A549 (cell line): Measurements from ENCODE around the gene RPP25L. TPM values are rescaled to one million over a fixed set of nuclear protein-coding genes. Genes with fewer than 3 reads are reported as not detected.

Experiments
- ATAC-seq, 2 experiments: fragments of 200-7000 bp in 1 of 2; fragments of >200 bp in 1 of 2; cut with Nextera tagmentation in 1 of 2; cut with Tn5 transposase in 1 of 2; 3 replicates each; pipeline versions ENCODE4 v1.8.0 to v1.9.1; 2018 to 2020; ENCODE audit warnings: mild to moderate bottlenecking in 1 of 2, moderate library complexity in 1 of 2
- CTCF ChIA-PET: fragments of 300-600 bp; sonication (Branson Sonifier 250); formaldehyde crosslinking; extraction: SDS; loops from one replicate; lab custom pipeline; 2021; ENCODE audit warnings: antibody characterized with exemption, inconsistent platforms; lab: Yijun Ruan, JAX
- POLR2A ChIA-PET: fragments of 350-600 bp; formaldehyde crosslinking; extraction: SDS; loops from one replicate; lab custom pipeline; 2021; ENCODE audit warnings: antibody characterized with exemption, inconsistent platforms; lab: Yijun Ruan, JAX
- DNase-seq, 2 experiments: peaks; one replicate each; pipeline versions ENCODE4 v3.0.0 to v3.0.0-alpha.2; 2011 to 2016; ENCODE audit warnings: low read depth in 1 of 2, low spot score in 1 of 2
- FAIRE-seq: peaks from 2 replicates; lab custom pipeline; 2011; peaks lifted over from hg19 to GRCh38; lab: Jason Lieb, UNC
- H3K27ac ChIP-seq, 2 experiments: fragments of >200 bp; sonication (Bioruptor Twin); formaldehyde crosslinking; 3 replicates each; pipeline ENCODE4 v1.5.1; 2016 to 2017
- H3K4me1 ChIP-seq: fragments of >200 bp; sonication (Bioruptor Twin); formaldehyde crosslinking; 3 replicates; pipeline ENCODE4 v1.6.1; 2016
- H3K4me2 ChIP-seq: fragments of >200 bp; sonication (Bioruptor Twin); formaldehyde crosslinking; 3 replicates; pipeline ENCODE4 v1.6.1; 2016
- H3K4me3 ChIP-seq: fragments of >200 bp; sonication (Bioruptor Twin); formaldehyde crosslinking; 3 replicates; pipeline ENCODE4 v1.5.1; 2016
- H3K9me3 ChIP-seq: fragments of >200 bp; sonication (Bioruptor Twin); formaldehyde crosslinking; 3 replicates; pipeline ENCODE4 v1.6.1; 2016
- ATOH8 ChIP-seq: fragments of 250-450 bp; sonication (Bioruptor Pico); IDR thresholded peaks from 2 replicates; pipeline ENCODE4 v1.5.0; 2020; ENCODE audit warnings: low read depth, mild to moderate bottlenecking, moderate library complexity
- BCL3 ChIP-seq: fragments of >200 bp; sonication (Bioruptor Twin); formaldehyde crosslinking; IDR thresholded peaks from 3 replicates; pipeline ENCODE4 v1.6.1; 2016
- BHLHE40 ChIP-seq: IDR thresholded peaks from 2 replicates; pipeline ENCODE4 v1.6.1; 2012; ENCODE audit warnings: low read depth, low read length, inconsistent platforms
- CBX8 ChIP-seq: fragments of 200-600 bp; sonication (generic); IDR thresholded peaks from 2 replicates; pipeline ENCODE4 v1.6.1; 2016
- CEBPB ChIP-seq, 2 experiments: fragments of >200 bp in 1 of 2; sonication (Bioruptor Twin) in 1 of 2; formaldehyde crosslinking in 1 of 2; IDR thresholded peaks; 2 replicates each; pipeline ENCODE4 v1.6.1; 2012 to 2016
- CHD4 ChIP-seq: fragments of 200-600 bp; sonication (generic); IDR thresholded peaks from 2 replicates; pipeline ENCODE4 v1.6.1; 2016; ENCODE audit warnings: antibody characterized with exemption, mild to moderate bottlenecking, borderline replicate concordance
- GATA3 ChIP-seq: IDR thresholded peaks from 2 replicates; pipeline ENCODE4 v1.6.1; 2012; ENCODE audit warnings: borderline replicate concordance
- HDAC2 ChIP-seq: fragments of 200-600 bp; sonication (generic); IDR thresholded peaks from 2 replicates; pipeline ENCODE4 v1.6.1; 2016
- HEYL ChIP-seq: fragments of 250-450 bp; sonication (Bioruptor Pico); IDR thresholded peaks from 2 replicates; pipeline ENCODE4 v1.8.0; 2021; ENCODE audit warnings: mild to moderate bottlenecking, moderate library complexity
- HMGXB4 ChIP-seq: fragments of 250-450 bp; sonication (Bioruptor Pico); IDR thresholded peaks from 2 replicates; pipeline ENCODE4 v1.5.0; 2021; ENCODE audit warnings: mild to moderate bottlenecking, moderate library complexity, borderline replicate concordance
- HOXA7 ChIP-seq: fragments of 250-450 bp; sonication (Bioruptor Pico); IDR thresholded peaks from 2 replicates; pipeline ENCODE4 v1.5.0; 2020; ENCODE audit warnings: mild to moderate bottlenecking, moderate library complexity
- HOXB13 ChIP-seq: fragments of 250-450 bp; sonication (Bioruptor Pico); IDR thresholded peaks from 2 replicates; pipeline ENCODE4 v1.5.0; 2020; ENCODE audit warnings: low read depth, mild to moderate bottlenecking, moderate library complexity
- HOXB5 ChIP-seq: fragments of 250-450 bp; sonication (Bioruptor Pico); IDR thresholded peaks from 2 replicates; pipeline ENCODE4 v1.5.0; 2020; ENCODE audit warnings: mild to moderate bottlenecking, moderate library complexity
- MAFK ChIP-seq: fragments of 450-650 bp; IDR thresholded peaks from 2 replicates; pipeline ENCODE4 v1.6.1; 2014; ENCODE audit not compliant: partially characterized antibody
- MYC ChIP-seq: IDR thresholded peaks from 2 replicates; pipeline ENCODE4 v1.6.1; 2012; ENCODE audit warnings: mild to moderate bottlenecking, inconsistent platforms, low read length, improper control_type of control experiment, borderline replicate concordance
- NFE2L2 ChIP-seq: fragments of 150-350 bp; conservative IDR thresholded peaks from 2 replicates; pipeline ENCODE4 v1.6.1; 2014; ENCODE audit warnings: low read length
- NPAS2 ChIP-seq: fragments of 250-450 bp; sonication (Bioruptor Pico); IDR thresholded peaks from 2 replicates; pipeline ENCODE4 v1.8.0; 2022; ENCODE audit warnings: mild to moderate bottlenecking, moderate library complexity, borderline replicate concordance
- NR3C1 ChIP-seq: fragments of >200 bp; sonication (Bioruptor Twin); formaldehyde crosslinking; IDR thresholded peaks from 3 replicates; pipeline ENCODE4 v1.6.1; 2017
- PHF8 ChIP-seq: fragments of 200-600 bp; sonication (generic); IDR thresholded peaks from 2 replicates; pipeline ENCODE4 v1.6.1; 2016; ENCODE audit warnings: low read depth, mild to moderate bottlenecking, antibody characterized with exemption, moderate library complexity, borderline replicate concordance
- POLR2A ChIP-seq: IDR thresholded peaks from 2 replicates; pipeline ENCODE4 v1.6.1; 2012; ENCODE audit warnings: mild to moderate bottlenecking, low read length
- POLR2AphosphoS2 ChIP-seq: conservative IDR thresholded peaks from 2 replicates; pipeline ENCODE4 v1.6.1; 2012; ENCODE audit warnings: low read length, improper control_type of control experiment, inconsistent platforms
- RAD21 ChIP-seq, 2 experiments: fragments of >200 bp in 1 of 2; sonication (Bioruptor Twin) in 1 of 2; formaldehyde crosslinking in 1 of 2; IDR thresholded peaks in 1 of 2; conservative IDR thresholded peaks in 1 of 2; 2 replicates in 1 of 2; 3 replicates in 1 of 2; pipeline ENCODE4 v1.6.1; 2012 to 2018; ENCODE audit warnings: inconsistent platforms in 1 of 2
- RNF2 ChIP-seq: fragments of 200-600 bp; sonication (generic); IDR thresholded peaks from 2 replicates; pipeline ENCODE4 v1.6.1; 2016; ENCODE audit warnings: low read depth, mild to moderate bottlenecking, antibody characterized with exemption, moderate library complexity, borderline replicate concordance
- SMC3 ChIP-seq: fragments of >200 bp; sonication (Bioruptor Twin); formaldehyde crosslinking; IDR thresholded peaks from 3 replicates; pipeline ENCODE4 v1.6.1; 2018; ENCODE audit warnings: inconsistent platforms
- TP53 ChIP-seq: fragments of 250-450 bp; sonication (Bioruptor Pico); IDR thresholded peaks from 2 replicates; pipeline ENCODE4 v1.5.0; 2021; ENCODE audit warnings: mild to moderate bottlenecking, moderate library complexity
- WGBS: methylation state at CpG from one replicate; pipeline ENCODE4 v1.1.6; 2017; ENCODE audit errors: missing lambda C conversion rate; 5-methylcytosine and 5-hydroxymethylcytosine counted together
- polyA plus RNA-seq, 4 experiments: library from polyadenylated mRNA; depleted of rRNA in 3 of 4; stranded (reverse); fragments of >200 nt; fragmentation: RNase III in 1 of 4; extraction: RNeasy Plus Mini Kit Qiagen cat#74134 plus additional on column Dnase treatment in 1 of 4; gene quantifications; 2 replicates in 3 of 4; 3 replicates in 1 of 4; pipeline ENCODE4 v1.2.3, GENCODE V29; 2011 to 2017
- TF ChIP-seq, protein P1 (sequence below): fragments of >200 bp; sonication (Bioruptor Twin); formaldehyde crosslinking; IDR thresholded peaks from 3 replicates; pipeline ENCODE4 v1.5.1; 2016
- TF ChIP-seq, protein P2 (sequence below): IDR thresholded peaks from 2 replicates; pipeline ENCODE4 v1.6.1; 2012
- TF ChIP-seq, protein P3 (sequence below): IDR thresholded peaks from 2 replicates; pipeline ENCODE4 v1.6.1; 2012; ENCODE audit warnings: low read depth, borderline replicate concordance

RPP25L gene
- polyA plus RNA-seq, 2 of the 4 experiments (the other 2 are of a cell fraction), result 40.8 to 41.7 TPM

- Histone ChIP-seq H3K4me1 (peaks cover 26% of the 10 kb centered on the region; the same call in 2 of the 3 replicates), H3K4me2 (peak overlapping the region; percentile 93), H3K9me3 (no peaks in the 10 kb centered on the region), H3K4me3 (peak overlapping the region; percentile 73), H3K27ac (peak overlapping the region; percentile 88 to 95)
- ATAC-seq (0 out of 6 replicates have a peak, but pooled peaks of 1 of the 2 experiments have one; percentile 1), FAIRE-seq (no peak), DNase-seq (no peak)
- WGBS, result 35% methylated on average over 7 of the region's 7 CpGs
- ChIA-PET CTCF (interaction anchor here (1.2 to 22.6 kb wide), 8 partner anchors 9 to 138 kb away, joined by 3 to 429 read pairs (median 56); partner anchors contain the start of genes ARID3C, CCL27, DCTN3 and GALT), POLR2A (interaction anchor here (0.9 to 2.3 kb wide), 6 partner anchors 9 to 441 kb away, joined by 3 to 17 read pairs (median 6); partner anchors contain the start of genes DCTN3, FANCG, GALT and IL11RA)
- TF ChIP-seq NFE2L2 (no peak), POLR2AphosphoS2 (no peak), HEYL (no peak), HDAC2 (no peak), RNF2 (no peak), MAFK (no peak), RAD21 (conservative IDR thresholded peaks at IDR 0.05 in 1 of 2, IDR thresholded peaks at IDR 0.05 in 1 of 2) (no peak), CBX8 (no peak), HOXA7 (CRISPR knock-in tag) (no peak), HOXB13 (CRISPR knock-in tag) (no peak), BHLHE40 (no peak), ATOH8 (CRISPR knock-in tag) (no peak), NR3C1 (no peak), CEBPB (IDR thresholded peaks at IDR 0.05) (no peak), NPAS2 (CRISPR knock-in tag) (no peak)
- TF ChIP-seq, protein P1, sequence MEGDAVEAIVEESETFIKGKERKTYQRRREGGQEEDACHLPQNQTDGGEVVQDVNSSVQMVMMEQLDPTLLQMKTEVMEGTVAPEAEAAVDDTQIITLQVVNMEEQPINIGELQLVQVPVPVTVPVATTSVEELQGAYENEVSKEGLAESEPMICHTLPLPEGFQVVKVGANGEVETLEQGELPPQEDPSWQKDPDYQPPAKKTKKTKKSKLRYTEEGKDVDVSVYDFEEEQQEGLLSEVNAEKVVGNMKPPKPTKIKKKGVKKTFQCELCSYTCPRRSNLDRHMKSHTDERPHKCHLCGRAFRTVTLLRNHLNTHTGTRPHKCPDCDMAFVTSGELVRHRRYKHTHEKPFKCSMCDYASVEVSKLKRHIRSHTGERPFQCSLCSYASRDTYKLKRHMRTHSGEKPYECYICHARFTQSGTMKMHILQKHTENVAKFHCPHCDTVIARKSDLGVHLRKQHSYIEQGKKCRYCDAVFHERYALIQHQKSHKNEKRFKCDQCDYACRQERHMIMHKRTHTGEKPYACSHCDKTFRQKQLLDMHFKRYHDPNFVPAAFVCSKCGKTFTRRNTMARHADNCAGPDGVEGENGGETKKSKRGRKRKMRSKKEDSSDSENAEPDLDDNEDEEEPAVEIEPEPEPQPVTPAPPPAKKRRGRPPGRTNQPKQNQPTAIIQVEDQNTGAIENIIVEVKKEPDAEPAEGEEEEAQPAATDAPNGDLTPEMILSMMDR, result no peak
Measured at GRCh38 chr9:34638138-34638445, 26.2 kb upstream of the RPP25L start.

GRCh38 chr9:34637356-34638137 lies 25.6 kb upstream of the RPP25L start, which contains the start of gene SIGMAR1:
SIGMAR1 (minus strand) TSS chr9:34637787; CDS start chr9:34637697, 90 bp downstream.
- H3K9me3 ChIP-seq, result no peaks in the 10 kb centered on the region
- CTCF ChIA-PET, result interaction anchor here (1.2 to 22.6 kb wide), 8 partner anchors 8 to 138 kb away, joined by 3 to 429 read pairs (median 56); partner anchors contain the start of genes ARID3C, CCL27, DCTN3 and GALT
- peak; percentile 87 to 92 for ATAC-seq
- 0% methylated on average over 18 of the region's 74 CpGs for WGBS
- DNase-seq, result peak; percentile 87 to 93
- H3K27ac ChIP-seq, result peak within 1 kb of the TSS; percentile 88 to 95
- no peak for FAIRE-seq
- peak within 1 kb of the TSS; percentile 93 for H3K4me2 ChIP-seq
- POLR2A ChIA-PET, result interaction anchor here (0.6 to 2.3 kb wide), 9 partner anchors 8 to 442 kb away, joined by 3 to 17 read pairs (median 5); partner anchors contain the start of genes ARID3C, DCTN3, FANCG and GALT
- peaks cover 26% of the 10 kb centered on the region; the same call in 2 of the 3 replicates for H3K4me1 ChIP-seq
- peak within 1 kb of the TSS; percentile 73 for H3K4me3 ChIP-seq
- TF ChIP-seq HMGXB4 (CRISPR knock-in tag), result no peak
- no peak for TF ChIP-seq CBX8
- TF ChIP-seq, protein P2, sequence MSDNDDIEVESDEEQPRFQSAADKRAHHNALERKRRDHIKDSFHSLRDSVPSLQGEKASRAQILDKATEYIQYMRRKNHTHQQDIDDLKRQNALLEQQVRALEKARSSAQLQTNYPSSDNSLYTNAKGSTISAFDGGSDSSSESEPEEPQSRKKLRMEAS, result peak; percentile 99
- no peak for TF ChIP-seq SMC3
- no peak for TF ChIP-seq POLR2AphosphoS2
- peak; percentile 73; the same call in 1 of the 3 replicates for TF ChIP-seq BCL3
- peak; percentile 89 for TF ChIP-seq POLR2A
- peak; percentile 58; the same call in 1 of the 2 replicates for TF ChIP-seq GATA3
- no peak for TF ChIP-seq HOXB5 (CRISPR knock-in tag)
- TF ChIP-seq TP53 (CRISPR knock-in tag), result 0 out of 2 replicates have a peak, but pooled peaks have one; percentile 0
- no peak for TF ChIP-seq CHD4
- 0 out of 2 replicates have a peak, but pooled peaks have one; percentile 65 for TF ChIP-seq MYC
- TF ChIP-seq ATOH8 (CRISPR knock-in tag), result no peak
- TF ChIP-seq, protein P3, sequence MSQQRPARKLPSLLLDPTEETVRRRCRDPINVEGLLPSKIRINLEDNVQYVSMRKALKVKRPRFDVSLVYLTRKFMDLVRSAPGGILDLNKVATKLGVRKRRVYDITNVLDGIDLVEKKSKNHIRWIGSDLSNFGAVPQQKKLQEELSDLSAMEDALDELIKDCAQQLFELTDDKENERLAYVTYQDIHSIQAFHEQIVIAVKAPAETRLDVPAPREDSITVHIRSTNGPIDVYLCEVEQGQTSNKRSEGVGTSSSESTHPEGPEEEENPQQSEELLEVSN, result peak; percentile 88
- no peak for TF ChIP-seq NR3C1
- peak; percentile 56; the same call in 1 of the 2 replicates for TF ChIP-seq PHF8
- TF ChIP-seq HOXB13 (CRISPR knock-in tag), result peak; percentile 50; the same call in 1 of the 2 replicates
